Measurements from ENCODE around the gene MAB21L3.

GRCh38 chr1:116179964-116180363 is 68.8 kb downstream of the MAB21L3 start:
- TF ChIP-seq CTCF (IDR thresholded peaks at IDR 0.05; ENCODE audit: low read length) = no peak
- no peak for TF ChIP-seq EZH2 (optimal IDR thresholded peaks at IDR 0.05; ENCODE audit: low read depth, low read length)
- no peak for TF ChIP-seq EZH2phosphoT487 (IDR thresholded peaks at IDR 0.05; ENCODE audit: low read length)

Measured in MM.1S (cell line).